ENCODE measurements around the gene NMNAT3. TPM values are rescaled to one million over a fixed set of nuclear protein-coding genes. Genes with fewer than 3 reads are reported as not detected.

The NMNAT3 gene
- total RNA-seq, 2 experiments from 2014 or later = 1.5 to 1.9 TPM

DNA sequence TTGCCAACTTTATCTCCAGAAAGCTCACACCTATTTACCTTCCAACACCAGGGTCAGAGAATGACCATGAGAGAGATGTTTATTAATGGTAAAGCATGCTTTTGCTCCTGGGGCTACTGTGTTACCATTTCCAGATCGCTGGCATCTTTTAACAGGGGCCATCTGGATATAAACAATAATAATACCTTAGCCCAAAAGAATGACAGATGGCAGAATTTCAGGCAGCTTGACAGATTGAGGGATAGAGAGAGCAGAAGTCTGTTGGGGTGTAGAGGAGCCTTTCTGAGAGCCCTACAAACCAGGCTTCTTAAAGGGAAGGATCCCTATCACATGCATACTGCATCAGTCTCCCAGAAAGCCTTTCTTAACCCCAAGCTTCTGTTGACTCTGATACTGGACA is 156.0 kb downstream of the NMNAT3 start:
- Histone ChIP-seq H3K27me3 (ENCODE audit: control insufficient read depth in 1 of 2, insufficient read depth in 2 of 2, low read length in 2 of 2) (no peaks in the 10 kb centered on the region), H3K4me3 (ENCODE audit: low read length) (no peak overlapping the region), H3K9me3 (ENCODE audit: control insufficient read depth in 1 of 2, insufficient read depth in 1 of 2, low read length in 2 of 2) (no peaks in the 10 kb centered on the region), H3K36me3 (ENCODE audit: insufficient read depth, low read length) (no peaks in the 10 kb centered on the region), H3K4me1 (ENCODE audit: insufficient read depth, low read length) (no peaks in the 10 kb centered on the region), H3K27ac (ENCODE audit: low read depth in 1 of 2, low read length in 2 of 2) (no peak overlapping the region)
- Mint-ChIP-seq H3K27me3 (no peaks in the 10 kb centered on the region), H3K27ac (no peak overlapping the region), H3K4me1 (ENCODE audit: low read depth) (no peaks in the 10 kb centered on the region), H3K9me3 (no peaks in the 10 kb centered on the region), H3K36me3 (ENCODE audit: low read depth) (no peaks in the 10 kb centered on the region), H3K4me3 (no peak overlapping the region)
- TF ChIP-seq, protein P1, sequence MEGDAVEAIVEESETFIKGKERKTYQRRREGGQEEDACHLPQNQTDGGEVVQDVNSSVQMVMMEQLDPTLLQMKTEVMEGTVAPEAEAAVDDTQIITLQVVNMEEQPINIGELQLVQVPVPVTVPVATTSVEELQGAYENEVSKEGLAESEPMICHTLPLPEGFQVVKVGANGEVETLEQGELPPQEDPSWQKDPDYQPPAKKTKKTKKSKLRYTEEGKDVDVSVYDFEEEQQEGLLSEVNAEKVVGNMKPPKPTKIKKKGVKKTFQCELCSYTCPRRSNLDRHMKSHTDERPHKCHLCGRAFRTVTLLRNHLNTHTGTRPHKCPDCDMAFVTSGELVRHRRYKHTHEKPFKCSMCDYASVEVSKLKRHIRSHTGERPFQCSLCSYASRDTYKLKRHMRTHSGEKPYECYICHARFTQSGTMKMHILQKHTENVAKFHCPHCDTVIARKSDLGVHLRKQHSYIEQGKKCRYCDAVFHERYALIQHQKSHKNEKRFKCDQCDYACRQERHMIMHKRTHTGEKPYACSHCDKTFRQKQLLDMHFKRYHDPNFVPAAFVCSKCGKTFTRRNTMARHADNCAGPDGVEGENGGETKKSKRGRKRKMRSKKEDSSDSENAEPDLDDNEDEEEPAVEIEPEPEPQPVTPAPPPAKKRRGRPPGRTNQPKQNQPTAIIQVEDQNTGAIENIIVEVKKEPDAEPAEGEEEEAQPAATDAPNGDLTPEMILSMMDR (IDR thresholded peaks at IDR 0.05) = no peak
- ChIA-PET POLR2A (no interaction called here), CTCF (no interaction called here)
- intact Hi-C loops (cut with DNase I, micrococcal nuclease) = no loop called here
- DNase-seq (no peak), ATAC-seq (ENCODE audit: poor library complexity) (no peak)

DNA sequence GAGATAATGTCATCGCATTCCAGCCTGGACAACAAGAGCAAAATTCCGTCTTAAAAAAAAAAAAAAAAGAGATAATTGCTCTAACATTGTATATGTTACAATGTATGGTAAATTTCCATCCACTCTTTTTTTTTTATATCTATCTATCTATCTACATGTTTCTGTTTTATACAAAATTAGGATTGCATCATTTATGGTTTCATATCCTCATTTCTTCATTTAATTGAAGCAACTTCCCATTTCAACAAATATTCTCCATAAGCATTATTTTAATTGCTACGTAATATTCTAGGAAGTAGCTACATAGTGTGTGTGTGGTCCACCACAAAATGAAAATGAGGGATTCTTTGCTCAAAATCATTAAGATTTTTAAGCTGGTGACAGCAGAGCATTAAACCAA is 156.6 kb downstream of the NMNAT3 start:
- no peaks in the 10 kb centered on the region for H3K9me3 Mint-ChIP-seq
- intact Hi-C loops (cut with DNase I, micrococcal nuclease) = no loop called here

DNA sequence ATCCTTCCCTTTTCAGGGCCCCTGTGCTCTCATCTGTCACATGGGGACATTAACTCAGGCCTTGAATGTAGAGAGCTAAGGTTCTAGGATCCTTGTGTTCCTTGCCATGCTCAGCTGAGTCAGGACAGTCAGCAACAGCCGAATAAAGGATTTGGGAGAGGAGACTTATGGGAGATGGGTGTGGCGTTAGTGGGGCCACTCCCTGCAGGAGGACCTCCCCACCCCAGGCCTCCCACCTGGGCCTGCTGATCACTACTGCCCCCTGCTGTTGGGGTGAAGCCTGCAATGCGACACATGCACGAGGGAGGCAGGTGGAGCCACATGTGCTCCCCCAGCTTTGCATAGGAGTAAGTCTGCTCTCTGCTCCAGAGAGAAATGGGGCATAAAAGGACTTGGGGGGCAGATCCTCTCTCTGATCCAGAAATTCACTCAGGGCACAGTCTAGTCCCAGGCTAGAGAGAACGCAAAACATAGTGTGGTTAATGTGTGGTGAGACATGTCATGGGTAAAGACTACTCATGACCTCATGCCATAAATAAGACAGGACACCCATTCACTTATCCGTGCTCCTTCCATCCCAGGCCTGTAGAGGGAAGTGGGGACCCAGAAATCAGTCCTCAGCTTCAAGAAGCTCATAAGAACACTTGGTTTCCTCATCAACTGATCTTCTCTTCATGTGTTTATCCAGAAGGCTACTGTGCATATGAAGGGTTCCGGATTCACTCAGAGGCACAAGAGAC is 157.6 kb downstream of the NMNAT3 start:
- no peaks in the 10 kb centered on the region for H3K27me3 Mint-ChIP-seq
- no peaks in the 10 kb centered on the region for H3K4me1 ChIP-seq (ENCODE audit: insufficient read depth, low read length)
- POLR2A ChIA-PET = no interaction called here
- ATAC-seq (ENCODE audit: poor library complexity) (no peak), DNase-seq (peak in 1 of 14 experiments; percentile 18)
- H3K4me3 ChIP-seq (ENCODE audit: low read length) = no peak overlapping the region
- no peak overlapping the region for H3K27ac ChIP-seq (ENCODE audit: low read depth in 1 of 2, low read length in 2 of 2)
- intact Hi-C loops (cut with DNase I, micrococcal nuclease) = no loop called here
- no peaks in the 10 kb centered on the region for H3K36me3 ChIP-seq (ENCODE audit: insufficient read depth, low read length)
- H3K9me3 Mint-ChIP-seq = no peaks in the 10 kb centered on the region
- no peaks in the 10 kb centered on the region for H3K27me3 ChIP-seq (ENCODE audit: control insufficient read depth in 1 of 2, insufficient read depth in 2 of 2, low read length in 2 of 2)
- CTCF ChIA-PET = interaction anchor here (0.7 kb wide), 1 partner anchor 143 kb away, joined by 3 read pairs; no protein-coding TSS in a partner anchor
- no peaks in the 10 kb centered on the region for H3K36me3 Mint-ChIP-seq (ENCODE audit: low read depth)
- H3K4me1 Mint-ChIP-seq (ENCODE audit: low read depth) = no peaks in the 10 kb centered on the region
- H3K9me3 ChIP-seq (ENCODE audit: control insufficient read depth in 1 of 2, insufficient read depth in 1 of 2, low read length in 2 of 2) = no peaks in the 10 kb centered on the region
- H3K4me3 Mint-ChIP-seq = no peak overlapping the region
- H3K27ac Mint-ChIP-seq = no peak overlapping the region
- TF ChIP-seq, protein P1 (IDR thresholded peaks at IDR 0.05) = no peak

More for the DNA sequence above, 156.6 kb downstream of the NMNAT3 start:
- CTCF ChIA-PET = interaction anchor here (0.7 kb wide), 1 partner anchor 142 kb away, joined by 3 read pairs; no protein-coding TSS in a partner anchor
- no peak for ATAC-seq (ENCODE audit: poor library complexity)
- Mint-ChIP-seq H3K4me3 (no peak overlapping the region), H3K36me3 (ENCODE audit: low read depth) (no peaks in the 10 kb centered on the region), H3K4me1 (ENCODE audit: low read depth) (no peaks in the 10 kb centered on the region), H3K27me3 (no peaks in the 10 kb centered on the region), H3K27ac (no peak overlapping the region)
- TF ChIP-seq, protein P1 (IDR thresholded peaks at IDR 0.05) = no peak
- no peak overlapping the region for H3K27ac ChIP-seq (ENCODE audit: low read depth in 1 of 2, low read length in 2 of 2)
- no peaks in the 10 kb centered on the region for H3K4me1 ChIP-seq (ENCODE audit: insufficient read depth, low read length)
- no peaks in the 10 kb centered on the region for H3K27me3 ChIP-seq (ENCODE audit: control insufficient read depth in 1 of 2, insufficient read depth in 2 of 2, low read length in 2 of 2)
- H3K4me3 ChIP-seq (ENCODE audit: low read length) = no peak overlapping the region
- H3K9me3 ChIP-seq (ENCODE audit: control insufficient read depth in 1 of 2, insufficient read depth in 1 of 2, low read length in 2 of 2) = no peaks in the 10 kb centered on the region
- POLR2A ChIA-PET = no interaction called here
- DNase-seq = peak in 1 of 14 experiments; percentile 1
- H3K36me3 ChIP-seq (ENCODE audit: insufficient read depth, low read length) = no peaks in the 10 kb centered on the region

All from CD4-positive, alpha-beta T cell (primary cell).